Lower leg skin (tissue), 3 donors: Measurements from ENCODE around the gene BICRAL.

ENCODE experiments used
- POLR2A ChIP-seq, 2 donors: fragments of 450-650 bp; IDR thresholded peaks; one replicate each; pipeline ENCODE4 v1.6.1; 2016 to 2017; ENCODE audit warnings: antibody characterized with exemption in 2 of 2, mild to moderate bottlenecking in 1 of 2, moderate library complexity in 1 of 2
- TF ChIP-seq, protein P1 (sequence below), 3 donors: fragments of 450-650 bp; IDR thresholded peaks; one replicate each; pipeline ENCODE4 v1.5.1; 2016; ENCODE audit warnings: antibody characterized with exemption in 3 of 3, mild to moderate bottlenecking in 3 of 3, moderate library complexity in 2 of 3

- no peak for TF ChIP-seq POLR2A (IDR thresholded peaks at IDR 0.05)
- TF ChIP-seq, protein P1, sequence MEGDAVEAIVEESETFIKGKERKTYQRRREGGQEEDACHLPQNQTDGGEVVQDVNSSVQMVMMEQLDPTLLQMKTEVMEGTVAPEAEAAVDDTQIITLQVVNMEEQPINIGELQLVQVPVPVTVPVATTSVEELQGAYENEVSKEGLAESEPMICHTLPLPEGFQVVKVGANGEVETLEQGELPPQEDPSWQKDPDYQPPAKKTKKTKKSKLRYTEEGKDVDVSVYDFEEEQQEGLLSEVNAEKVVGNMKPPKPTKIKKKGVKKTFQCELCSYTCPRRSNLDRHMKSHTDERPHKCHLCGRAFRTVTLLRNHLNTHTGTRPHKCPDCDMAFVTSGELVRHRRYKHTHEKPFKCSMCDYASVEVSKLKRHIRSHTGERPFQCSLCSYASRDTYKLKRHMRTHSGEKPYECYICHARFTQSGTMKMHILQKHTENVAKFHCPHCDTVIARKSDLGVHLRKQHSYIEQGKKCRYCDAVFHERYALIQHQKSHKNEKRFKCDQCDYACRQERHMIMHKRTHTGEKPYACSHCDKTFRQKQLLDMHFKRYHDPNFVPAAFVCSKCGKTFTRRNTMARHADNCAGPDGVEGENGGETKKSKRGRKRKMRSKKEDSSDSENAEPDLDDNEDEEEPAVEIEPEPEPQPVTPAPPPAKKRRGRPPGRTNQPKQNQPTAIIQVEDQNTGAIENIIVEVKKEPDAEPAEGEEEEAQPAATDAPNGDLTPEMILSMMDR (IDR thresholded peaks at IDR 0.05): no peak
These were observed 8.8 kb downstream of the BICRAL start for GRCh38 chr6:42790549-42791181.
